ENCODE data around the gene WEE1.

Gene WEE1

GRCh38 chr11:9567401-9567800, 6.1 kb upstream of the WEE1 start:
- DNase-seq, result no peak

GRCh38 chr11:9568161-9568853, 5.2 kb upstream of the WEE1 start:
- DNase-seq, result no peak

- DNase-seq, result peak; percentile 84
Measured at GRCh38 chr11:9568854-9569587, 4.4 kb upstream of the WEE1 start.

- DNase-seq, result no peak
Measured at GRCh38 chr11:9569588-9570164, 3.8 kb upstream of the WEE1 start.

GRCh38 chr11:9570313-9571025, 3.0 kb upstream of the WEE1 start:
- DNase-seq, result no peak

- no peak for DNase-seq
Measured at GRCh38 chr11:9571071-9571762, 2.3 kb upstream of the WEE1 start.

- DNase-seq, result peak; percentile 29
Measured at GRCh38 chr11:9571763-9572115, 1.7 kb upstream of the WEE1 start.

GRCh38 chr11:9573775-9574621, 528 bp downstream of the WEE1 start:
- no peak for DNase-seq

GRCh38 chr11:9574622-9575259, 1.3 kb downstream of the WEE1 start:
- peak; percentile 74 for DNase-seq

GRCh38 chr11:9575260-9576240, 2.1 kb downstream of the WEE1 start:
- DNase-seq, result peak; percentile 89

- DNase-seq, result no peak
Measured at GRCh38 chr11:9576701-9577381, 3.4 kb downstream of the WEE1 start.

- DNase-seq, result no peak
Measured at GRCh38 chr11:9577556-9577955, 4.1 kb downstream of the WEE1 start.

- DNase-seq, result no peak
Measured at GRCh38 chr11:9580894-9581293, 7.4 kb downstream of the WEE1 start.

- no peak for DNase-seq
Measured at GRCh38 chr11:9581556-9582161, 8.2 kb downstream of the WEE1 start.

GRCh38 chr11:9590717-9591116, 17.2 kb downstream of the WEE1 start:
- DNase-seq, result no peak

GRCh38 chr11:9594267-9595046, 21.0 kb downstream of the WEE1 start:
- DNase-seq, result no peak

- DNase-seq, result no peak
Measured at GRCh38 chr11:9596926-9597464, 23.5 kb downstream of the WEE1 start.

GRCh38 chr11:9600166-9600565, 26.7 kb downstream of the WEE1 start:
- DNase-seq, result no peak

All from eye (tissue), 1 donor.